Epithelial cell of proximal tubule (primary cell): ENCODE data around the gene STON2. TPM values are rescaled to one million over a fixed set of nuclear protein-coding genes. Genes with fewer than 3 reads are reported as not detected.
"Not testable (repeated sequence)": the region's sequence is repeated elsewhere in the genome, so short reads cannot be mapped to it uniquely, and the experiment has no call there.

ENCODE experiments used
- DNase-seq: peaks from one replicate; pipeline ENCODE4 v3.0.0-alpha.2; 2011; ENCODE audit warnings: low read depth
- H3K4me3 ChIP-seq: 2 replicates; pipeline ENCODE4 v1.5.1; 2011; ENCODE audit warnings: low read depth, mild to moderate bottlenecking, low read length
- CTCF ChIP-seq: conservative IDR thresholded peaks from 2 replicates; pipeline ENCODE4 v1.5.1; 2012; ENCODE audit warnings: low read depth, mild to moderate bottlenecking, low read length
- total RNA-seq: library from RNA; depleted of rRNA; stranded (reverse); fragments of >200 nt; gene quantifications from 2 replicates; pipeline ENCODE4 v1.2.3, GENCODE V29; 2015

The STON2 gene
- total RNA-seq, 1 donor from 2014 or later, result 6.8 TPM

DNA sequence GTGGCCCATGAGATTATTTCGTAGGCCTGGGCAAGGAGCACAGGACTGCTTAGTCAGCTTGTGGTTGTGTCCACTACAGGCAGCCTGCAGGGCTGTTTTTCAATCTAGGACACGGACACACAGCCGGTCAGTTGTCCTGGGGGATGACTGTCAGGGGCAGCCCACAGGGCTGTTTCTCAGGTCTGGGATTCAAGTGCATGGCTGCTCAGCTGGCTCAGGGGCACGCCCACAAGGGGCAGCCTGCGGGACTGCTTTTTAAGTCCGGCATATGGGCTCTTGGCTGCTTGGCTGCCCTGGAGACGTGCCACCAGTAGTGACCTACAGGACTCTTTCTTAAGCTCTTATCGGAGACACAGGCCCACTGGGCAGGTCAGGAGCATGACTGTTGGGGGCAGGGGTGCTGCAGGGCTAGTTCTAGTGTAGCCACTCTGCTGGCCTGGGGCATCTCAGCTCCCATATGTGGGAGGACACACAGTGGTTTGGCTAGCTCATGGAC, 152.8 kb downstream of the STON2 start:
- DNase-seq, result no peak
- no peak overlapping the region for H3K4me3 ChIP-seq
- TF ChIP-seq CTCF, result no peak

DNA sequence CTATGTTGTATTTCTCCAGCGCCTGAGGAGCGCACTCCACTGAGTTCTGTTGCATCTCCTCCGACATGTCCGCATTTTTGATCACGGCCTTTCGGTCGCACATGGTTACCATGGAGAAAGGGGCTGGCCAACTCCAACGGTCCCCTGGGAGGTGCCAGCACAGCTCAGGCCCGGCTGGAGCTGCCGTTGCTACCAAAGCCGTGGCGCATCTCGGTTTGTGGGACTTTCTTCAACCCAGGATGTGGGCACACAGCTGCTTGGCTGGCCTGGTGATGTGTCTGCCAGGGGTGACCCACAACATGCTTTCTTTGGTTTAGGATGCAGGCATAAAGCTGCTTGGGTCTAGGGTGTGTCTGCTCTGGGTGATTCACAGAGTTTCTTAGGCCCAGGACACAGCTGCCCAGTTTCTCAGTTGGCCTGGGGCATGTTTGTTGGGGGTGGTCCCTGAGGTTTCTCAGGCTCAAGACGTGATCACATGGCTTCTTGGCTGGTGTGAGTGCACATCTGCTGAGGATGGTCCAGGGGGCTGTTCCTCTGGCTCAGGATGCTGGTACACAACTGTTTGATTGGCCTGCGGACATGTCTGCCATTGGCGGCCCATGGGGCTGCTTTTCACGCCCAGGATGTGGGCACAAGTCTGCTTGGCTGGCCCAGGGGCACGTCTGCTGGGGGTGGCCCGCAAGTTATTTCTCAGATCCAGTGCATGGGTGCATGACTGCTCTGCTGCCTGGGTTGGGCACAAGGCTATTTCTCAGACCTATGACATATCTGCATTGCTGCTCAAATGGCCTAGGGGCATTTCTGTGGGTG, 153.5 kb downstream of the STON2 start:
- no peak for DNase-seq
- no peak for TF ChIP-seq CTCF
- H3K4me3 ChIP-seq, result no peak overlapping the region

DNA sequence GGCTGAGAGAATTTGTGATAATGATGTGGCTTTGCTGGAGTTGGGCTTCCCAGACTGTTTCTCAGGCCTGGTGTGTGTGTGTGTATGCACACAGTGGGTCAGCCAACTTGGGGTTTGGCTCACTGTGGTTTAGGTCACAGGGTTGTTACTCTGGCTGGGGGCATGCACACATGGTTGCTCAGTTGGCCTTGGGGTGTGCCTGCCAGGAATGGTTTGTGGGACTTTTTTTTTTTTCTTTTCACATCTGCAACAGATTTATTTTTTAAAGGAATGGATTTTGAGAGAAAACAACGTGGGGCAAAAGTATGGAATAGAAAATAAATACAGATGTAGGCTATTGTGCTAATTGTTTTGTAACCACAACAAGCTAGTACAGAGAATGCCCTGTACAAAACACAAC, 154.4 kb downstream of the STON2 start:
- DNase-seq, result no peak
- no peak overlapping the region for H3K4me3 ChIP-seq
- no peak for TF ChIP-seq CTCF

- H3K4me3 ChIP-seq, DNase-seq: not testable (repeated sequence)
Observed at GRCh38 chr14:81244431-81244830, 155.7 kb downstream of the STON2 start.

DNA sequence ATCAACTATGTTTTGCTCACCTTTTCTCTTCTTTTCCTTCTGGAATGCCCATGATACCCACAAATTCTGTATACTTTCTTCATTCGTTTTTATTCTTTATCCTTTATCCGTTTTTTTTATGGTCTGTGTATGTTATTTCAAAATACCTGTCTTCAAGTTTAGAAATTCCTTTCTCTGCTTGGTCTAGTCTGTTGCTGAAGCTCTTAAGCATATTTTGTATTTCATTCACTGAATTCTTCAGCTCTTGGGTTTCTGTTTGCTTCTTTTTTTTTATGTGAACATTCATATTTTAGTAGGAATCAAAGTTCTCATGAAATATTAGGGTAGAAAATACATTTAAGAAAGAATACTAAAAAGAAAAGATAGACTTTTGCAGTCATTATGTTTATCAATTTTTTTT, 156.6 kb downstream of the STON2 start:
- no peak for TF ChIP-seq CTCF
- no peak for DNase-seq
- H3K4me3 ChIP-seq, result no peak overlapping the region

DNA sequence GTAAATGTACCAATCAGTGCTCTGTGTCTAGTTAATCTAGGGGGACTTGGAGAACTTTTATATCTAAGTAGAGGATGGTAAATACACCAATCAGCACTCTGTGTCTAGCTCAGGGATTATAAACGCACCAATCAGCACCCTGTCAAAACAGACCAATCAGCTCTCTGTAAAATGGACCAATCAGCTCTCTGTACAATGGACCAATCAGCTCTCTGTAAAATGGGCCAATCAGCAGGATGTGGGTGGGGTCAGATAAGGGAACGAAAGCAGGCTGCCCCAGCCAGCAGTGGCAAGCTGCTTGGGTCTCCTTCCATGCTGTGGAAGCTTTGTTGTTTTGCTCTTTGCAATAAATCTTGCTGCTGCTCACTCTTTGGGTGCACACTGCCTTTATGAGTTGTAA, 163.3 kb downstream of the STON2 start:
- not testable (repeated sequence) for H3K4me3 ChIP-seq, DNase-seq

DNA sequence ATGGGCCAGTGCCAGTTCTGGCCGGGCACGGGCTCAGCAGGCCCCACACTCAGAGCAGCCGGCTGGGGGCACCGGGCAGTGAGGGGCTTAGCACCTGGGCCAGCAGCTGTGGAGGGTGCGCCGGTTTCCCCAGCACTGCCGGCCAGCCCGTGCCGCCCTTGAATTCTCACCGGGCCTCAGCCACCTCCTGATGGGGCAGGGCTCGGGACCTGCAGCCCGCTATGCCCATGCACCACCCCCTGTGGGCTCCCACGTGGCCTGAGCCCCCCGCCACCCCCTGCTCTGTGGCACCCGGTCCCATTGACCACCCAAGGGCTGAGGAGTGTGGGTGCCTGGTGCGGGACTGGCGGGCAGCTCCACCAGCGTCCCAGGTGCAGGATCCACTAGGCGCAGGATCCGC, 164.0 kb downstream of the STON2 start:
- DNase-seq, result no peak
- no peak for TF ChIP-seq CTCF
- H3K4me3 ChIP-seq, result no peak overlapping the region

GRCh38 chr14:81235096-81235495, 165.0 kb downstream of the STON2 start:
- TF ChIP-seq CTCF, result no peak
- no peak for DNase-seq

More at GRCh38 chr14:81235096-81235495, 165.0 kb downstream of the STON2 start:
- H3K4me3 ChIP-seq, result no peak overlapping the region
